Measurements from ENCODE around the gene SLC25A39. TPM values are rescaled to one million over a fixed set of nuclear protein-coding genes. Genes with fewer than 3 reads are reported as not detected.
A peak's percentile ranks its signal among the peaks of the same experiment; 100 is the strongest.

The SLC25A39 gene
- total and polyA plus RNA-seq, 2 donors (not counting 3 experiments of a cell fraction or from before 2014, with no cell fraction given) = 88.5 to 151 TPM

- Histone ChIP-seq H3K36me3 (ENCODE audit: control insufficient read depth in 2 of 2, extremely low read depth in 1 of 2, insufficient read depth in 2 of 2, low read length in 2 of 2) (peaks cover 1 to 15% of the 10 kb centered on the region in 2 experiments), H3K4me1 (ENCODE audit: control insufficient read depth, extremely low read depth, insufficient read depth, low read length) (no peaks in the 10 kb centered on the region), H3K4me2 (ENCODE audit: insufficient read depth, low read length) (peak overlapping the region; percentile 60), H3K4me3 (replicated peaks in 1 of 3; ENCODE audit: insufficient read depth in 1 of 3, low read depth in 1 of 3, low read length in 3 of 3) (peak overlapping the region; percentile 31 to 70 (median 62)), H2AFZ (ENCODE audit: low read depth, low read length) (peak overlapping the region; percentile 3), H4K20me1 (replicated peaks; ENCODE audit: control insufficient read depth, extremely low read depth, insufficient read depth, low read length) (no peaks in the 10 kb centered on the region), H3K79me2 (ENCODE audit: control insufficient read depth, insufficient read depth, low read length) (peaks cover 2% of the 10 kb centered on the region), H3K9me1 (replicated peaks; ENCODE audit: control insufficient read depth, extremely low read depth, insufficient read depth, low read length) (no peaks in the 10 kb centered on the region), H3K27me3 (ENCODE audit: control insufficient read depth in 2 of 2, insufficient read depth in 2 of 2, low read length in 2 of 2) (peaks cover 0 to under 1% of the 10 kb centered on the region in 2 experiments), H3K9ac (replicated peaks; ENCODE audit: extremely low read depth, insufficient read depth, low read length) (peak overlapping the region; percentile 61), H3K27ac (ENCODE audit: insufficient read depth, low read depth, low read length) (peak overlapping the region; percentile 4), H3K9me3 (replicated peaks; ENCODE audit: control insufficient read depth, insufficient read depth, low read length) (no peaks in the 10 kb centered on the region)
- BruUV-seq (replicated peaks) = TSS peak; percentile 65
- intact Hi-C loops (cut with micrococcal nuclease) = loop anchor here (1.0 to 2.0 kb wide), 4 partner anchors 15 to 145 kb away; no protein-coding TSS in a partner anchor
- ChIA-PET CTCF (interaction anchor here (0.6 to 3.2 kb wide), 19 partner anchors 8 to 402 kb away, joined by 3 to 37 read pairs (median 6); partner anchors contain the start of genes FAM171A2 and TMUB2), POLR2A (interaction anchor here (0.6 to 1.6 kb wide), 4 partner anchors 125 to 161 kb away, joined by 3 to 4 read pairs (median 3); partner anchors contain the start of gene TMUB2)
- TF ChIP-seq MAX (IDR thresholded peaks at IDR 0.05; ENCODE audit: insufficient read depth, insufficient read length) (no peak), CTCF (IDR thresholded peaks at IDR 0.05; ENCODE audit: extremely low read depth in 1 of 2, insufficient read depth in 1 of 2, low read depth in 1 of 2, low read length in 2 of 2) (peak; percentile 34 to 56)
- FAIRE-seq (peak; percentile 88), DNase-seq (ENCODE audit: low read depth, low spot score) (peak; percentile 70)
- dilution Hi-C loops (cut with MboI; ENCODE audit: extremely low pct_ligation_motif_present, low sequenced_read_pairs) = no loop called here
Measured at GRCh38 chr17:44345454-44346026, 20.9 kb upstream of the SLC25A39 start.
